Inflammatory macrophage treated with lipopolysaccharide for 4 hours (primary cell): ENCODE data around the gene PRPF40A.
A peak's percentile ranks its signal among the peaks of the same experiment; 100 is the strongest.

ENCODE experiments used
- DNase-seq: peaks from one replicate; pipeline ENCODE4 v3.0.0-alpha.2; 2020

Gene PRPF40A

GRCh38 chr2:152648336-152648735 lies 68.9 kb downstream of the PRPF40A start:
- peak; percentile 11 for DNase-seq

GRCh38 chr2:152647552-152647951 lies 69.7 kb downstream of the PRPF40A start:
- DNase-seq = no peak

- no peak for DNase-seq
These were observed 70.5 kb downstream of the PRPF40A start for GRCh38 chr2:152646775-152647174.

GRCh38 chr2:152646264-152646663 lies 71.0 kb downstream of the PRPF40A start:
- no peak for DNase-seq

- no peak for DNase-seq
These were observed 72.9 kb downstream of the PRPF40A start for GRCh38 chr2:152644189-152644873.

GRCh38 chr2:152638590-152638989 lies 78.7 kb downstream of the PRPF40A start:
- no peak for DNase-seq

- DNase-seq = no peak
These were observed 79.2 kb downstream of the PRPF40A start for GRCh38 chr2:152638056-152638455.

GRCh38 chr2:152637251-152637650 lies 80.0 kb downstream of the PRPF40A start:
- no peak for DNase-seq

- DNase-seq = peak; percentile 56
These were observed 81.5 kb downstream of the PRPF40A start for GRCh38 chr2:152635635-152636298.

- no peak for DNase-seq
These were observed 84.5 kb downstream of the PRPF40A start for GRCh38 chr2:152632736-152633135.

- no peak for DNase-seq
These were observed 86.8 kb downstream of the PRPF40A start for GRCh38 chr2:152630466-152630865.

- no peak for DNase-seq
These were observed 88.1 kb downstream of the PRPF40A start for GRCh38 chr2:152629202-152629601.

GRCh38 chr2:152627351-152627957 lies 89.8 kb downstream of the PRPF40A start:
- DNase-seq = peak; percentile 60

- DNase-seq = no peak
These were observed 90.3 kb downstream of the PRPF40A start for GRCh38 chr2:152626911-152627339.

GRCh38 chr2:152624805-152625204 lies 92.5 kb downstream of the PRPF40A start:
- peak; percentile 14 for DNase-seq

- no peak for DNase-seq
These were observed 93.5 kb downstream of the PRPF40A start for GRCh38 chr2:152623775-152624174.

GRCh38 chr2:152623076-152623740 lies 94.1 kb downstream of the PRPF40A start:
- no peak for DNase-seq

GRCh38 chr2:152622219-152622618 lies 95.0 kb downstream of the PRPF40A start:
- no peak for DNase-seq

- DNase-seq = no peak
These were observed 96.3 kb downstream of the PRPF40A start for GRCh38 chr2:152620985-152621384.

- DNase-seq = no peak
These were observed 97.1 kb downstream of the PRPF40A start for GRCh38 chr2:152620208-152620607.

- DNase-seq = no peak
These were observed 99.1 kb downstream of the PRPF40A start for GRCh38 chr2:152618193-152618564.

- DNase-seq = no peak
These were observed 99.6 kb downstream of the PRPF40A start for GRCh38 chr2:152617456-152618192.

- DNase-seq = no peak
These were observed 102.1 kb downstream of the PRPF40A start for GRCh38 chr2:152615177-152615576.
